HEK293 (cell line): ENCODE data around the gene CSKMT.

Experiments used
- BCL6B ChIP-seq: fragments of 450-650 bp; formaldehyde crosslinking; IDR thresholded peaks from 2 replicates; pipeline ENCODE4 v1.5.1; 2017; ENCODE audit warnings: missing biosample characterization, missing genetic modification characterization
- CTCF ChIP-seq: fragments of 450-650 bp; formaldehyde crosslinking; IDR thresholded peaks from 2 replicates; pipeline ENCODE4 v1.5.1; 2016; ENCODE audit warnings: missing biosample characterization, missing genetic modification characterization
- FEZF1 ChIP-seq: fragments of 450-650 bp; formaldehyde crosslinking; IDR thresholded peaks from 2 replicates; pipeline ENCODE4 v1.5.1; 2016; ENCODE audit warnings: missing biosample characterization, missing genetic modification characterization
- GLIS1 ChIP-seq: fragments of 450-650 bp; formaldehyde crosslinking; IDR thresholded peaks from 2 replicates; pipeline ENCODE4 v1.5.1; 2016; ENCODE audit warnings: missing biosample characterization, missing genetic modification characterization
- GLIS2 ChIP-seq: fragments of 450-650 bp; formaldehyde crosslinking; IDR thresholded peaks from 2 replicates; pipeline ENCODE4 v1.5.1; 2016; ENCODE audit warnings: missing biosample characterization, missing genetic modification characterization
- INSM2 ChIP-seq: fragments of 450-650 bp; formaldehyde crosslinking; IDR thresholded peaks from 2 replicates; pipeline ENCODE4 v1.5.1; 2016; ENCODE audit warnings: missing biosample characterization, missing genetic modification characterization
- KLF17 ChIP-seq: fragments of 450-650 bp; formaldehyde crosslinking; IDR thresholded peaks from 2 replicates; pipeline ENCODE4 v1.5.1; 2016; ENCODE audit warnings: missing biosample characterization, missing genetic modification characterization
- KLF8 ChIP-seq: fragments of 450-650 bp; formaldehyde crosslinking; IDR thresholded peaks from 2 replicates; pipeline ENCODE4 v1.5.1; 2016; ENCODE audit warnings: missing biosample characterization, missing genetic modification characterization
- OSR2 ChIP-seq: fragments of 450-650 bp; formaldehyde crosslinking; IDR thresholded peaks from 2 replicates; pipeline ENCODE4 v1.5.1; 2016; ENCODE audit warnings: missing biosample characterization, missing genetic modification characterization
- REPIN1 ChIP-seq: fragments of 450-650 bp; formaldehyde crosslinking; IDR thresholded peaks from 2 replicates; pipeline ENCODE4 v1.5.1; 2017; ENCODE audit warnings: missing biosample characterization, missing genetic modification characterization, low read depth
- SETDB1 ChIP-seq: IDR thresholded peaks from one replicate; pipeline ENCODE4 v1.6.1; 2017; ENCODE audit warnings: mild to moderate bottlenecking, low read length, moderate library complexity, mixed read lengths; ENCODE audit not compliant: insufficient read length
- ZEB2 ChIP-seq: fragments of 450-650 bp; formaldehyde crosslinking; IDR thresholded peaks from 2 replicates; pipeline ENCODE4 v1.5.1; 2016; ENCODE audit warnings: missing biosample characterization, missing genetic modification characterization
- ZIC2 ChIP-seq: fragments of 450-650 bp; formaldehyde crosslinking; IDR thresholded peaks from 2 replicates; pipeline ENCODE4 v1.5.1; 2016; ENCODE audit warnings: missing biosample characterization, missing genetic modification characterization
- ZNF121 ChIP-seq: fragments of 450-650 bp; formaldehyde crosslinking; IDR thresholded peaks from 2 replicates; pipeline ENCODE4 v1.5.1; 2016; ENCODE audit warnings: missing biosample characterization, missing genetic modification characterization
- ZNF140 ChIP-seq: fragments of 450-650 bp; formaldehyde crosslinking; IDR thresholded peaks from 2 replicates; pipeline ENCODE4 v1.5.1; 2016; ENCODE audit warnings: missing biosample characterization, missing genetic modification characterization
- ZNF184 ChIP-seq: fragments of 450-650 bp; IDR thresholded peaks from 2 replicates; pipeline ENCODE4 v1.5.1; 2018; ENCODE audit warnings: missing biosample characterization, mild to moderate bottlenecking, missing genetic modification characterization
- ZNF24 ChIP-seq: fragments of 450-650 bp; formaldehyde crosslinking; IDR thresholded peaks from 2 replicates; pipeline ENCODE4 v1.5.1; 2016; ENCODE audit warnings: missing biosample characterization, missing genetic modification characterization
- ZNF280C ChIP-seq: fragments of 450-650 bp; formaldehyde crosslinking; IDR thresholded peaks from 2 replicates; pipeline ENCODE4 v1.5.1; 2016; ENCODE audit warnings: missing biosample characterization, missing genetic modification characterization
- ZNF37A ChIP-seq: fragments of 450-650 bp; IDR thresholded peaks from 2 replicates; pipeline ENCODE4 v1.5.1; 2018; ENCODE audit warnings: missing biosample characterization, missing genetic modification characterization
- ZNF513 ChIP-seq: fragments of 450-650 bp; IDR thresholded peaks from 2 replicates; pipeline ENCODE4 v1.5.1; 2018; ENCODE audit warnings: missing biosample characterization, missing genetic modification characterization
- ZNF529 ChIP-seq: fragments of 450-650 bp; formaldehyde crosslinking; IDR thresholded peaks from 2 replicates; pipeline ENCODE4 v1.5.1; 2017; ENCODE audit warnings: missing genetic modification characterization, missing biosample characterization; ENCODE audit not compliant: insufficient replicate concordance
- ZNF530 ChIP-seq: fragments of 450-650 bp; formaldehyde crosslinking; IDR thresholded peaks from 2 replicates; pipeline ENCODE4 v1.5.1; 2016; ENCODE audit warnings: low read depth, missing biosample characterization, missing genetic modification characterization
- ZNF580 ChIP-seq: fragments of 450-650 bp; formaldehyde crosslinking; IDR thresholded peaks from 2 replicates; pipeline ENCODE4 v1.5.1; 2016; ENCODE audit warnings: missing biosample characterization, missing genetic modification characterization
- ZNF610 ChIP-seq: fragments of 450-650 bp; formaldehyde crosslinking; IDR thresholded peaks from 2 replicates; pipeline ENCODE4 v1.5.1; 2016; ENCODE audit warnings: missing biosample characterization, missing genetic modification characterization, borderline replicate concordance
- ZNF664 ChIP-seq: fragments of 450-650 bp; formaldehyde crosslinking; IDR thresholded peaks from 2 replicates; pipeline ENCODE4 v1.5.1; 2016; ENCODE audit warnings: missing biosample characterization, missing genetic modification characterization
- ZNF791 ChIP-seq: fragments of 450-650 bp; formaldehyde crosslinking; IDR thresholded peaks from 2 replicates; pipeline ENCODE4 v1.5.1; 2016; ENCODE audit warnings: missing biosample characterization, missing genetic modification characterization
- ZSCAN30 ChIP-seq: fragments of 450-650 bp; IDR thresholded peaks from 2 replicates; pipeline ENCODE4 v1.5.1; 2018; ENCODE audit warnings: missing biosample characterization, mild to moderate bottlenecking, missing genetic modification characterization, moderate library complexity
- TF ChIP-seq, protein P1 (sequence below): fragments of 450-650 bp; formaldehyde crosslinking; IDR thresholded peaks from 2 replicates; pipeline ENCODE4 v1.5.1; 2016; ENCODE audit warnings: missing biosample characterization, missing genetic modification characterization

The CSKMT gene

GRCh38 chr11:62707277-62707861, 42.3 kb downstream of the CSKMT start, which contains the start of the genes BSCL2 and GNG3 (continued):
- TF ChIP-seq INSM2 (no peak), KLF17 (0 out of 2 replicates have a peak, but pooled peaks have one; percentile 48), ZNF513 (tag by site-specific recombination) (no peak), FEZF1 (tag by site-specific recombination) (no peak), ZNF280C (no peak), ZNF184 (tag by site-specific recombination) (0 out of 2 replicates have a peak, but pooled peaks have one; percentile 33), ZNF791 (no peak), REPIN1 (tag by site-specific recombination) (no peak), ZNF610 (tag by site-specific recombination) (no peak), ZSCAN30 (tag by site-specific recombination) (peak; percentile 93), GLIS1 (tag by site-specific recombination) (peak; percentile 73; the same call in 1 of the 2 replicates), ZNF529 (tag by site-specific recombination) (no peak), ZIC2 (tag by site-specific recombination) (peak; percentile 34), GLIS2 (tag by site-specific recombination) (peak; percentile 72), KLF8 (0 out of 2 replicates have a peak, but pooled peaks have one; percentile 27), ZNF580 (tag by site-specific recombination) (no peak), CTCF (tag by site-specific recombination) (no peak), ZNF530 (tag by site-specific recombination) (no peak), SETDB1 (no peak), ZNF24 (no peak), ZEB2 (no peak), ZNF664 (tag by site-specific recombination) (no peak), ZNF140 (tag by site-specific recombination) (no peak), OSR2 (tag by site-specific recombination) (no peak), ZNF121 (tag by site-specific recombination) (no peak), BCL6B (tag by site-specific recombination) (no peak), ZNF37A (tag by site-specific recombination) (no peak)
- TF ChIP-seq, protein P1, sequence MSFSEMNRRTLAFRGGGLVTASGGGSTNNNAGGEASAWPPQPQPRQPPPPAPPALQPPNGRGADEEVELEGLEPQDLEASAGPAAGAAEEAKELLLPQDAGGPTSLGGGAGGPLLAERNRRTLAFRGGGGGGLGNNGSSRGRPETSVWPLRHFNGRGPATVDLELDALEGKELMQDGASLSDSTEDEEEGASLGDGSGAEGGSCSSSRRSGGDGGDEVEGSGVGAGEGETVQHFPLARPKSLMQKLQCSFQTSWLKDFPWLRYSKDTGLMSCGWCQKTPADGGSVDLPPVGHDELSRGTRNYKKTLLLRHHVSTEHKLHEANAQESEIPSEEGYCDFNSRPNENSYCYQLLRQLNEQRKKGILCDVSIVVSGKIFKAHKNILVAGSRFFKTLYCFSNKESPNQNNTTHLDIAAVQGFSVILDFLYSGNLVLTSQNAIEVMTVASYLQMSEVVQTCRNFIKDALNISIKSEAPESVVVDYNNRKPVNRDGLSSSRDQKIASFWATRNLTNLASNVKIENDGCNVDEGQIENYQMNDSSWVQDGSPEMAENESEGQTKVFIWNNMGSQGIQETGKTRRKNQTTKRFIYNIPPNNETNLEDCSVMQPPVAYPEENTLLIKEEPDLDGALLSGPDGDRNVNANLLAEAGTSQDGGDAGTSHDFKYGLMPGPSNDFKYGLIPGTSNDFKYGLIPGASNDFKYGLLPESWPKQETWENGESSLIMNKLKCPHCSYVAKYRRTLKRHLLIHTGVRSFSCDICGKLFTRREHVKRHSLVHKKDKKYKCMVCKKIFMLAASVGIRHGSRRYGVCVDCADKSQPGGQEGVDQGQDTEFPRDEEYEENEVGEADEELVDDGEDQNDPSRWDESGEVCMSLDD (tag by site-specific recombination): no peak
